ENCODE measurements around the gene CLEC12A. TPM values are rescaled to one million over a fixed set of nuclear protein-coding genes. Genes with fewer than 3 reads are reported as not detected.
"Not testable (repeated sequence)": the region's sequence is repeated elsewhere in the genome, so short reads cannot be mapped to it uniquely, and the experiment has no call there.

Gene CLEC12A
- total RNA-seq, 1 donor from 2014 or later: not detected

GRCh38 chr12:9957834-9958233 is 13.4 kb upstream of the CLEC12A start:
- H3K4me3 ChIP-seq (ENCODE audit: low read depth, low read length): no peak overlapping the region
- no peak for DNase-seq (ENCODE audit: low read depth)
- FAIRE-seq: no peak
- no peaks in the 10 kb centered on the region for H3K27me3 ChIP-seq (ENCODE audit: control insufficient read depth, insufficient read depth, low read length)
- TF ChIP-seq, protein P1, sequence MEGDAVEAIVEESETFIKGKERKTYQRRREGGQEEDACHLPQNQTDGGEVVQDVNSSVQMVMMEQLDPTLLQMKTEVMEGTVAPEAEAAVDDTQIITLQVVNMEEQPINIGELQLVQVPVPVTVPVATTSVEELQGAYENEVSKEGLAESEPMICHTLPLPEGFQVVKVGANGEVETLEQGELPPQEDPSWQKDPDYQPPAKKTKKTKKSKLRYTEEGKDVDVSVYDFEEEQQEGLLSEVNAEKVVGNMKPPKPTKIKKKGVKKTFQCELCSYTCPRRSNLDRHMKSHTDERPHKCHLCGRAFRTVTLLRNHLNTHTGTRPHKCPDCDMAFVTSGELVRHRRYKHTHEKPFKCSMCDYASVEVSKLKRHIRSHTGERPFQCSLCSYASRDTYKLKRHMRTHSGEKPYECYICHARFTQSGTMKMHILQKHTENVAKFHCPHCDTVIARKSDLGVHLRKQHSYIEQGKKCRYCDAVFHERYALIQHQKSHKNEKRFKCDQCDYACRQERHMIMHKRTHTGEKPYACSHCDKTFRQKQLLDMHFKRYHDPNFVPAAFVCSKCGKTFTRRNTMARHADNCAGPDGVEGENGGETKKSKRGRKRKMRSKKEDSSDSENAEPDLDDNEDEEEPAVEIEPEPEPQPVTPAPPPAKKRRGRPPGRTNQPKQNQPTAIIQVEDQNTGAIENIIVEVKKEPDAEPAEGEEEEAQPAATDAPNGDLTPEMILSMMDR (IDR thresholded peaks at IDR 0.05; ENCODE audit: insufficient read depth, low read length, severe bottlenecking): no peak
- H3K36me3 ChIP-seq (ENCODE audit: control insufficient read depth, insufficient read depth, low read length): no peaks in the 10 kb centered on the region

GRCh38 chr12:9960590-9960989 is 10.6 kb upstream of the CLEC12A start:
- FAIRE-seq (no peak), DNase-seq (ENCODE audit: low read depth) (no peak)
- Histone ChIP-seq H3K36me3 (ENCODE audit: control insufficient read depth, insufficient read depth, low read length) (no peaks in the 10 kb centered on the region), H3K4me3 (ENCODE audit: low read depth, low read length) (no peak overlapping the region), H3K27me3 (ENCODE audit: control insufficient read depth, insufficient read depth, low read length) (no peaks in the 10 kb centered on the region)
- TF ChIP-seq, protein P1 (IDR thresholded peaks at IDR 0.05; ENCODE audit: insufficient read depth, low read length, severe bottlenecking): no peak

DNA sequence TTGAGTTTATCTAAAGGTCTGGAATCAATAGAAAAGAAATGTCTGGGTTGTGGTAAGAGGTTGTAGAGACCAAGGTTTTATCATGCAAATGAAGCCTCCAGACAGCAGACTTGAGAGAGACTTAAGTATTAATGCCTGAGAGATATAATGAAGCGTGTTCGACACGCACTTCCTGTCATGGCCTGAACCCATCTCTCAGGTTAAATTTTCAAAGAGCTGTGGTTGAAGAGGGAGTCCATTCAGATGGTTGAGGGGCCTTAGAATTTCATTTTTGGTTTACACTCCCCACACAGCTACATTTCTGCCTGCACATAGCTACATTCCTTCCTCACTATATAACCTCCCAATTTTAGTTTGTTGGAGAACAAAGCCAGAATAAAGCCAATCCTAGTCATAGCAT is 10.1 kb upstream of the CLEC12A start:
- no peaks in the 10 kb centered on the region for H3K27me3 ChIP-seq (ENCODE audit: control insufficient read depth, insufficient read depth, low read length)
- FAIRE-seq: no peak
- no peak for DNase-seq (ENCODE audit: low read depth)
- no peaks in the 10 kb centered on the region for H3K36me3 ChIP-seq (ENCODE audit: control insufficient read depth, insufficient read depth, low read length)
- H3K4me3 ChIP-seq (ENCODE audit: low read depth, low read length): no peak overlapping the region
- TF ChIP-seq, protein P1 (IDR thresholded peaks at IDR 0.05; ENCODE audit: insufficient read depth, low read length, severe bottlenecking): no peak

- FAIRE-seq (no peak), DNase-seq (ENCODE audit: low read depth) (no peak)
- TF ChIP-seq, protein P1 (IDR thresholded peaks at IDR 0.05; ENCODE audit: insufficient read depth, low read length, severe bottlenecking): no peak
- H3K36me3 ChIP-seq (ENCODE audit: control insufficient read depth, insufficient read depth, low read length): no peaks in the 10 kb centered on the region
- no peak overlapping the region for H3K4me3 ChIP-seq (ENCODE audit: low read depth, low read length)
- H3K27me3 ChIP-seq (ENCODE audit: control insufficient read depth, insufficient read depth, low read length): no peaks in the 10 kb centered on the region
Measured at GRCh38 chr12:9961901-9962300, 9.3 kb upstream of the CLEC12A start.

DNA sequence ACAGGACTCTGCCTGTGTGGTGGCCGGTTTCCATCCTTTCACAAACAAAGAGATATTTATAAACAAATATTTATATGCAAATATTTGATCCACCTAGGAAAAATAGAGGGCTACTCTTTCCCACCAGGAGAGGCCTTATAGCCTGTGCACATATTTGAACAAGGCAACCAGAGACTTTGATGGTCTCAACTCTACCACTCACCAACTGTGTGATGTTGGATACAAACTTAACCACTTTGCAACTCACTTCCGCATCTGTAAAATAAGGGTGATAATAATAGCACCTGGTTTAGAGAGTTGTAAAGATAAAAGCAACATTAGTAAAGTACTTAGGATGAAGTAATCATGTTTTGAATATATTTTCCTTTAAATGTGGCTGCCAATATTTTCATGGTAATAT is 1.5 kb upstream of the CLEC12A start:
- no peak for FAIRE-seq
- Histone ChIP-seq H3K36me3 (ENCODE audit: control insufficient read depth, insufficient read depth, low read length) (no peaks in the 10 kb centered on the region), H3K4me3 (ENCODE audit: low read depth, low read length) (no peak overlapping the region), H3K27me3 (ENCODE audit: control insufficient read depth, insufficient read depth, low read length) (no peaks in the 10 kb centered on the region)
- TF ChIP-seq, protein P1 (IDR thresholded peaks at IDR 0.05; ENCODE audit: insufficient read depth, low read length, severe bottlenecking): no peak
- DNase-seq (ENCODE audit: low read depth): no peak

- H3K36me3 ChIP-seq (ENCODE audit: control insufficient read depth, insufficient read depth, low read length): no peaks in the 10 kb centered on the region
- FAIRE-seq (no peak), DNase-seq (ENCODE audit: low read depth) (no peak)
- H3K27me3 ChIP-seq (ENCODE audit: control insufficient read depth, insufficient read depth, low read length): no peaks in the 10 kb centered on the region
- no peak overlapping the region for H3K4me3 ChIP-seq (ENCODE audit: low read depth, low read length)
- TF ChIP-seq, protein P1 (IDR thresholded peaks at IDR 0.05; ENCODE audit: insufficient read depth, low read length, severe bottlenecking): no peak
Measured at GRCh38 chr12:9973949-9974348, 2.7 kb downstream of the CLEC12A start.

DNA sequence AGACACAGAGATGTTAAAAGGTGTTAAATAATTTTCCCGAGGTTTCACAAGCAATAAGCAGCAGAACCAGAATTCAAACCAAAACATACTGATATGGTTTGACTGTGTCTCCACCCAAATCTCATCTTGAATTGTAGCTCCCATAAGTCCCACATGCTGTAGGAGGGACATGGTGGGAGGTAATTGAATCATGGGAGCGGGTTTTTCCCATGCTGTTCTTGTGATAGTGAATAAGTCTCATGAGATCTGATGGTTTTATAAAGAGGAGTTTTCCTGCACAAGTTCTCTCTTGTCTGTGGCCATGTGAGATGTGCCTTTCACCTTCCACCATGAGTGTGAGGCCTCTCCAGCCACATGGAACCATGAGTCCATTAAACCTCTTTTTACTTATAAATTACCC is 3.5 kb downstream of the CLEC12A start:
- not testable (repeated sequence) for DNase-seq (ENCODE audit: low read depth); H3K27me3 ChIP-seq (ENCODE audit: control insufficient read depth, insufficient read depth, low read length); H3K4me3 ChIP-seq (ENCODE audit: low read depth, low read length); H3K36me3 ChIP-seq (ENCODE audit: control insufficient read depth, insufficient read depth, low read length); FAIRE-seq

Measured in bronchial epithelial cell (primary cell).